Measurements from ENCODE around the gene RYR1. TPM values are rescaled to one million over a fixed set of nuclear protein-coding genes. Genes with fewer than 3 reads are reported as not detected.

RYR1 gene
- total and polyA plus RNA-seq, 2 of the 8 experiments (the other 6 are each of a cell fraction or from before 2014, with no cell fraction given) = 5.8 to 11.8 TPM

DNA sequence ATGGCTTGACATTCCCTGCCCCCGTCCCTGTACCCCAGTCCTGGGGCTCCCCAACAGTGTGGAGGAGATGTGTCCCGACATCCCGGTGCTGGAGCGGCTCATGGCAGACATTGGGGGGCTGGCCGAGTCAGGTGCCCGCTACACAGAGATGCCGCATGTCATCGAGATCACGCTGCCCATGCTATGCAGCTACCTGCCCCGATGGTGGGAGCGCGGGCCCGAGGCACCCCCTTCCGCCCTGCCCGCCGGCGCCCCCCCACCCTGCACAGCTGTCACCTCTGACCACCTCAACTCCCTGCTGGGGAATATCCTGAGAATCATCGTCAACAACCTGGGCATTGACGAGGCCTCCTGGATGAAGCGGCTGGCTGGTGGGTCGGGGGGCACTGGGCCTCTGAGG, 83.8 kb downstream of the RYR1 start:
- Histone ChIP-seq H2BK5ac (ENCODE audit: low read depth, low read length) (no peak overlapping the region), H2BK15ac (ENCODE audit: low read length) (no peak overlapping the region), H2BK12ac (ENCODE audit: low read depth, low read length) (no peak overlapping the region), H3K4me2 (ENCODE audit: insufficient read depth in 1 of 2, low read depth in 2 of 2, low read length in 2 of 2) (no peak overlapping the region), H3K14ac (ENCODE audit: insufficient read length) (no peak overlapping the region), H3K4ac (replicated peaks; ENCODE audit: insufficient read length, low read depth, low read length) (no peak overlapping the region), H4K91ac (replicated peaks; ENCODE audit: insufficient read length, low read length) (no peak overlapping the region), H3K18ac (ENCODE audit: extremely low read depth, low read length) (no peak overlapping the region), H2BK20ac (ENCODE audit: low read length) (no peak overlapping the region), H3K9me3 (ENCODE audit: insufficient read depth in 2 of 2, low read depth in 1 of 2, low read length in 1 of 2) (no peaks in the 10 kb centered on the region), H3K27ac (ENCODE audit: low read depth, low read length) (no peak overlapping the region), H3K27me3 (replicated peaks in 1 of 4; ENCODE audit: control insufficient read depth in 3 of 4, extremely low read depth in 1 of 4, insufficient read depth in 3 of 4, low read length in 3 of 4) (no peaks in the 10 kb centered on the region), H3K23ac (ENCODE audit: insufficient read length) (no peak overlapping the region), H2BK120ac (replicated peaks; ENCODE audit: low read depth, low read length) (no peak overlapping the region), H3K36me3 (ENCODE audit: control insufficient read depth in 2 of 4, insufficient read depth in 4 of 4, low read length in 3 of 4) (peaks cover 0 to 9% (median 1%) of the 10 kb centered on the region in 4 experiments; a peak in 3 of 8 replicates), H3K56ac (replicated peaks; ENCODE audit: insufficient read length, low read depth, low read length) (no peak overlapping the region), H3K79me2 (ENCODE audit: control insufficient read depth in 1 of 2, insufficient read depth in 2 of 2, low read length in 2 of 2) (no peaks in the 10 kb centered on the region), H2AK5ac (ENCODE audit: low read depth, low read length) (no peak overlapping the region), H3K4me1 (replicated peaks in 1 of 4; ENCODE audit: control insufficient read depth in 3 of 4, insufficient read depth in 4 of 4, low read length in 3 of 4) (no peaks in the 10 kb centered on the region), H4K20me1 (replicated peaks in 1 of 2; ENCODE audit: control insufficient read depth in 1 of 2, insufficient read depth in 2 of 2, low read length in 2 of 2) (peaks cover 0 to 2% of the 10 kb centered on the region in 2 experiments), H3K9ac (replicated peaks in 1 of 4; ENCODE audit: extremely low read depth in 1 of 4, low read depth in 3 of 4, low read length in 3 of 4) (no peak overlapping the region), H4K8ac (ENCODE audit: extremely low read depth, insufficient read depth, low read length) (no peak overlapping the region), H2AFZ (ENCODE audit: low read length) (no peak overlapping the region), H3K4me3 (ENCODE audit: extremely low read depth in 1 of 4, insufficient read depth in 2 of 4, low read depth in 3 of 4, low read length in 4 of 4) (no peak overlapping the region), H4K5ac (ENCODE audit: insufficient read length, low read depth, low read length) (no peak overlapping the region), H3K79me1 (ENCODE audit: low read depth, low read length) (no peaks in the 10 kb centered on the region), H3K23me2 (ENCODE audit: low read depth, low read length) (no peaks in the 10 kb centered on the region)
- DNase-seq (ENCODE audit: low read depth in 1 of 2, low spot score in 2 of 2) (no peak), FAIRE-seq (no peak)
- POLR2A ChIA-PET (ENCODE audit: partially characterized antibody) = interaction anchor here (0.8 kb wide), 1 partner anchor 10 kb away, joined by 3 read pairs; no protein-coding TSS in a partner anchor
- WGBS, 2 experiments (ENCODE audit: extremely low coverage in 1 of 2, insufficient coverage in 1 of 2, insufficient read length in 1 of 2, insufficient replicate concordance in 2 of 2, low coverage in 1 of 2, low lambda C conversion rate in 2 of 2, missing lambda C conversion rate in 1 of 2) = 87% methylated on average over 10 of the region's 21 CpGs; no CpG with 5 or more reads in 1 of the 2 experiments
- CTCF ChIA-PET (ENCODE audit: partially characterized antibody) = interaction anchor here (0.8 to 2.6 kb wide), 3 partner anchors 68 to 143 kb away, joined by 3 to 23 read pairs (median 5); partner anchors contain the start of gene PSMD8
- TF ChIP-seq SIRT6 (IDR thresholded peaks at IDR 0.05; ENCODE audit: low read length) (no peak), BCL11A (IDR thresholded peaks at IDR 0.05; ENCODE audit: low read depth in 2 of 2, low read length in 2 of 2) (no peak), KDM4A (IDR thresholded peaks at IDR 0.05; ENCODE audit: low read depth, low read length, severe bottlenecking) (no peak), SIN3A (conservative IDR thresholded peaks at IDR 0.05 in 1 of 2, IDR thresholded peaks at IDR 0.05 in 1 of 2; ENCODE audit: low read depth in 1 of 2, low read length in 2 of 2) (no peak), EGR1 (IDR thresholded peaks at IDR 0.05; ENCODE audit: borderline replicate concordance, low read depth, low read length) (no peak), HDAC2 (IDR thresholded peaks at IDR 0.05; ENCODE audit: borderline replicate concordance in 1 of 2, low read depth in 2 of 2, low read length in 2 of 2) (no peak), TCF12 (IDR thresholded peaks at IDR 0.05; ENCODE audit: low read depth, low read length) (no peak), E2F6 (IDR thresholded peaks at IDR 0.05) (no peak), NRF1 (IDR thresholded peaks at IDR 0.05; ENCODE audit: low read depth, low read length) (no peak), SP1 (IDR thresholded peaks at IDR 0.05; ENCODE audit: low read depth, low read length) (no peak), JUN (IDR thresholded peaks at IDR 0.05; ENCODE audit: low read depth, low read length) (no peak)
- TF ChIP-seq, protein P1, sequence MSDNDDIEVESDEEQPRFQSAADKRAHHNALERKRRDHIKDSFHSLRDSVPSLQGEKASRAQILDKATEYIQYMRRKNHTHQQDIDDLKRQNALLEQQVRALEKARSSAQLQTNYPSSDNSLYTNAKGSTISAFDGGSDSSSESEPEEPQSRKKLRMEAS (IDR thresholded peaks at IDR 0.05) = no peak
